ENCODE results near the gene CHM.

CHM gene

DNA sequence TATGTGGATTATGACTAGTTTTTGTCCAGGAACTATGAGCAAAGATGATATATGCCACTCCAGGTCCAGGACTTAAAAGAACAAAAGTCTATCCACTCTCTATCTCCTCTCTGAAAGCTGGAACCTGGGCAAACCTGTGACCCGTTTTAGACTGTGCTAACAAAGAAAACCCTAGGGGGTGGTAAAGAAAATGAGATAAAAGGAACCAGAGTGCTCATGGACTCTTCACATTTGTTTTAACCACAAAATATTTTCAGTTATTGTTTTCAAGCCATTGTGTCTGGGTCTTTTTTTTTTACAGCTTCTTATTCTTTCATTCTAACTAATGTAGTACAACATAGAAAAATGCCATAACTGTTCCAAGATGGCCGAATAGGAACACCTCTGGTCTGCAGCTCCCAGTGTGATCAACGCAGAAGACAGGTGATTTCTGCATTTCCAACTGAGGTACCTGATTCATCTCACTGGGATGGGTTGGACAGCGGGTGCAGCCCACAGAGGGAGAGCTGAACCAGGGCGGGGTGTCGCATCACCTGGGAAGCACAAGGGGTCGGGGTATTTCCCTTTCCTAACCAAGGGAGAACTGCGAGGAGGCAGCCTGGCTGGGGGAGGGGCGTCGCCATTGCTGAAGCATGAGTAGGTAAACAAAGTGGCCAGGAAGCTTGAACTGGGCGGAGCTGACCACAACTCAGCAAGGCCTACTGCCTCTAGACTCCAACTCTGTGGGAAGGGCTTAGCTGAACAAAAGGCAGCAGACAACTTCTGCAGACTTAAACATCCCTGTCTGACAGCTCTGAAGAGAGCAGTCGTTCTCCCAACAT, 45.1 kb downstream of the CHM start:
- H3K36me3 ChIP-seq (ENCODE audit: control insufficient read depth, insufficient read depth, low read length): no peaks in the 10 kb centered on the region
- 25 to 27% methylated on average over 11 of the region's 12 CpGs for WGBS, 2 experiments
- H3K9me3 ChIP-seq (ENCODE audit: control insufficient read depth, low read length): no peaks in the 10 kb centered on the region

DNA sequence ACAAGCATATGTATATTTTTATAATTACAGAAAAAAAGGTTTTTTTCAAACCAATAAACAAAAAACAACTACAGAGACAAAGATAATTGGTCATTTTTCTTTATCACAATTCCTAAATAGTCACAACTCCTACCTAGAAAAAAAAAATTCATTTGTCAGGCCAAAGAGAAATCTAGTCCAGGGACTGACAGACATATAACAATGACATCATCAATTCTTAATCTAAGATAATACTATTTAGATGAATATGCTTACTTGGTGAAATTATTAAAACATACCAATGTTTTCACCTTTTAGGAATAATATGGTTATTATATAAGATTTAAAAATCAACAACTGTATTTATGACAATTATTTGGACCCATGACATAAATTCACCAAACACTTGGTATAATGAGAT, 48.4 kb downstream of the CHM start:
- Histone ChIP-seq H3K4me1 (ENCODE audit: control insufficient read depth, insufficient read depth, low read length) (peaks cover 7% of the 10 kb centered on the region), H3K27ac (ENCODE audit: insufficient read depth, low read depth, low read length, poor library complexity, severe bottlenecking) (no peak overlapping the region), H3K36me3 (ENCODE audit: control insufficient read depth, insufficient read depth, low read length) (no peaks in the 10 kb centered on the region)

More for the DNA sequence above, 45.1 kb downstream of the CHM start:
- no peaks in the 10 kb centered on the region for H3K4me1 ChIP-seq (ENCODE audit: control insufficient read depth, insufficient read depth, low read length)
- H3K4me3 ChIP-seq (ENCODE audit: insufficient read depth, low read depth, low read length): no peak overlapping the region
- no peak overlapping the region for H3K27ac ChIP-seq (ENCODE audit: insufficient read depth, low read depth, low read length, poor library complexity, severe bottlenecking)
- H3K27me3 ChIP-seq (ENCODE audit: control insufficient read depth, insufficient read depth, low read length, poor library complexity, severe bottlenecking): no peaks in the 10 kb centered on the region

DNA sequence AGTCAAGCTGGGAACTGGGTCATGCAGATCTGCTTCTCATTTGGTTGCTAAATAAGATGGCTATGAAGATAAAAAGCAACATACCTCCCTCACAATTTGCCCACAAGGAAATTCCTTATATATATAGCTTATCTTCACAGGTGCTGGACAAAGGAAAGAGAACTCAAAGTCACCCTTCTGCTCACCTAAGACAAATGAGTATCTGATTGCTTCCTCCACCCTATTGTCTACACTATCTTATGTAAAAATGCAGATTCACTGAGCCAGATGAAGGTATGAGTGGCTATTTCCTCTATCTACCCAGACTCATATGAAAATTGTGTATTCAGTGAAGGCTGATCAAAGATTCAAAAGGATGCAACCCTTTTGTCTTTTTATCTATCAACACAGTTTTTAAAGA, 50.8 kb downstream of the CHM start:
- Histone ChIP-seq H3K27me3 (ENCODE audit: control insufficient read depth, insufficient read depth, low read length, poor library complexity, severe bottlenecking) (no peaks in the 10 kb centered on the region), H3K27ac (ENCODE audit: insufficient read depth, low read depth, low read length, poor library complexity, severe bottlenecking) (no peak overlapping the region), H3K9me3 (ENCODE audit: control insufficient read depth, low read length) (no peaks in the 10 kb centered on the region), H3K4me3 (ENCODE audit: insufficient read depth, low read depth, low read length) (no peak overlapping the region), H3K4me1 (ENCODE audit: control insufficient read depth, insufficient read depth, low read length) (peaks cover 8% of the 10 kb centered on the region), H3K36me3 (ENCODE audit: control insufficient read depth, insufficient read depth, low read length) (no peaks in the 10 kb centered on the region)

More for the DNA sequence above, 48.4 kb downstream of the CHM start:
- H3K9me3 ChIP-seq (ENCODE audit: control insufficient read depth, low read length): no peaks in the 10 kb centered on the region
- no peaks in the 10 kb centered on the region for H3K27me3 ChIP-seq (ENCODE audit: control insufficient read depth, insufficient read depth, low read length, poor library complexity, severe bottlenecking)
- H3K4me3 ChIP-seq (ENCODE audit: insufficient read depth, low read depth, low read length): no peak overlapping the region

DNA sequence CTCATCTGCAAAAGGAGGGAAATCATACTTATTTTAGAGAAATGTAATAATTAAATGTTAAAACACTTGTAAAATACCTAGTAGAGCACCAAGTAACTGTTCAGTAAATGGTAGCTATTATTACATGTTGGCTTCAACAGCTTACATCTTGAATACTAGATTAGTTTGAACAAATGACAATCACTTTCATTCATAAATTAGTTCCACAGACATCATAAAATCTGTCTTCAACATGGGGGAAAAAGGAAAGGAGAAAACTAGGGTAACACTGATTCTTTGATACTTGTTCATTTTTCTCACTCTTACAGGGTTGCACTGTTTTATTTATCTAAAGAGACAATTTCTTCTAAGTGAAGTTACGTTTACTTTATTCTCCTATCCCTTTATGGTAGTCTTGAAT, 51.7 kb downstream of the CHM start:
- Histone ChIP-seq H3K36me3 (ENCODE audit: control insufficient read depth, insufficient read depth, low read length) (no peaks in the 10 kb centered on the region), H3K27ac (ENCODE audit: insufficient read depth, low read depth, low read length, poor library complexity, severe bottlenecking) (no peak overlapping the region), H3K27me3 (ENCODE audit: control insufficient read depth, insufficient read depth, low read length, poor library complexity, severe bottlenecking) (no peaks in the 10 kb centered on the region), H3K4me1 (ENCODE audit: control insufficient read depth, insufficient read depth, low read length) (peaks cover 8% of the 10 kb centered on the region), H3K9me3 (ENCODE audit: control insufficient read depth, low read length) (no peaks in the 10 kb centered on the region), H3K4me3 (ENCODE audit: insufficient read depth, low read depth, low read length) (no peak overlapping the region)
- WGBS, 2 experiments: no CpG with 5 or more reads among the region's 1 CpG

DNA sequence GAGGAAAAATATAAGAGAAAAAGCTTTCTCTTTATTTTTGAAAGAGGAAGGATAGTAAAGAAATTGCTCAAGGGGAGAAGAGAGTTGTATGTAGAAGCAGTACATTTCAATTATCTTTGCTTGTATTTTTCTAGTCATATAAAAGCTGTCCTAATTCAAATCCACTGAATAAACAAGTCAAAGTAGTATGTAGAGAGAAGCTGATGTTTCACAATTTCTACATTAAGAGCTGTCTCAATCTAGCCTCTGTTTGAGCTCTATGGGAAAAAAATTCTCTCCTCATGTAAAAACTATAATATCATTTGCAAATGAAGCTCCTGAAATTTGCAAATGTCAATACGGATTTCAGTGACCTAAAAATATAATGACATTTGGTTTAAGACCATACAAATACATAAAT, 52.6 kb downstream of the CHM start:
- Histone ChIP-seq H3K4me1 (ENCODE audit: control insufficient read depth, insufficient read depth, low read length) (peaks cover 8% of the 10 kb centered on the region), H3K9me3 (ENCODE audit: control insufficient read depth, low read length) (no peaks in the 10 kb centered on the region), H3K27me3 (ENCODE audit: control insufficient read depth, insufficient read depth, low read length, poor library complexity, severe bottlenecking) (no peaks in the 10 kb centered on the region), H3K27ac (ENCODE audit: insufficient read depth, low read depth, low read length, poor library complexity, severe bottlenecking) (no peak overlapping the region), H3K36me3 (ENCODE audit: control insufficient read depth, insufficient read depth, low read length) (no peaks in the 10 kb centered on the region), H3K4me3 (ENCODE audit: insufficient read depth, low read depth, low read length) (no peak overlapping the region)
- no CpG with 5 or more reads among the region's 1 CpG for WGBS, 2 experiments

DNA sequence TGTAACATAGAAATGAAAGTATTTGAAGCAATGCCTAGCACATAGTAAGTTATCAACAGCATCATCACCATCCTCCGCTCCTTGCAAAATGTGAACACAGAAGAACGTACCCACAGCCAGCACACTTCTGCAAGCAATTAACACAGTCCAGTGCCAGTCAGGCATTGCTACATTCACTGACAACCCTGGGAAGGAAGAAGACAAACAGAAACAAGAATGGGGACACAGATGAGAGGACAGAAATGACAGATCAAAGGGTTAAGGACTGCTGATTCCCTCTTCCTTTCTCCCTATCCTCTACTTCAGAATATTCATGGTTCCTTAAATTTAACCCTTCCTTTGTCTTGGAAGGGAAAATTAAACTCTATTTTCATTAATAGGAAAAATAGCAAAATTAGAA, 53.1 kb downstream of the CHM start:
- no peaks in the 10 kb centered on the region for H3K9me3 ChIP-seq (ENCODE audit: control insufficient read depth, low read length)
- no peaks in the 10 kb centered on the region for H3K36me3 ChIP-seq (ENCODE audit: control insufficient read depth, insufficient read depth, low read length)
- H3K4me3 ChIP-seq (ENCODE audit: insufficient read depth, low read depth, low read length): no peak overlapping the region
- H3K4me1 ChIP-seq (ENCODE audit: control insufficient read depth, insufficient read depth, low read length): peaks cover 8% of the 10 kb centered on the region
- 90 to 92% methylated on average over 2 of the region's 2 CpGs for WGBS, 2 experiments
- no peaks in the 10 kb centered on the region for H3K27me3 ChIP-seq (ENCODE audit: control insufficient read depth, insufficient read depth, low read length, poor library complexity, severe bottlenecking)
- no peak overlapping the region for H3K27ac ChIP-seq (ENCODE audit: insufficient read depth, low read depth, low read length, poor library complexity, severe bottlenecking)

DNA sequence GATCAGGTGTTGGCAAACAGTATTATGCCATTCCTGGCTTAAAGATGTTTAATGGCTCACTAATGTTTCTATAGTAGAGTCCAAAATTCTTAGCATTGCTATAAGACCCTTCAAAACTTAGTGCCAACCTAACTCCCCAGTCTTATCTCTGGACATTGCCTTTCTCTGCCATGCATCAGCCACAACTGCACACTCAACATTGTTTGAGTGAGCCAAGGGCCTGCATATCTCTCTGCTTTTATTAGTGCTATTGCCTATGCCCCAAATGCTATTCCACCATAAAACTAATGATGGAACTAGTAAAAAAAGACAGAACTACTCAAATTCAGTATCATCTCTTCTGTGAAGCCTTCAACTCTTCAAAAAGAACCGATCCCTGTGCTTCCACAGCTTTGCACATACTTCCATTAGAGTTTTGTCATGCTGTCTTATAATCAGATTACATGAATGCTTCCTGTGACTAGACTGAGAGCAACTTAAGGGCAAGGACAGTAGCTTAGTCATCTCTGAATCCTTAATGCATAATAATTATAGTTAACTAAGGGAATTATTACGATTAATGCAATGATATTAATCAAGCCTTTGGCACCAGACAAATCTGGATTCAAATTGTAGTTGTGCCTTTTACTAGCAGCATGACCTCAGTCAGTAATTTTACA, 53.7 kb downstream of the CHM start:
- Histone ChIP-seq H3K4me3 (ENCODE audit: insufficient read depth, low read depth, low read length) (no peak overlapping the region), H3K9me3 (ENCODE audit: control insufficient read depth, low read length) (no peaks in the 10 kb centered on the region), H3K4me1 (ENCODE audit: control insufficient read depth, insufficient read depth, low read length) (peaks cover 8% of the 10 kb centered on the region), H3K27me3 (ENCODE audit: control insufficient read depth, insufficient read depth, low read length, poor library complexity, severe bottlenecking) (no peaks in the 10 kb centered on the region), H3K27ac (ENCODE audit: insufficient read depth, low read depth, low read length, poor library complexity, severe bottlenecking) (no peak overlapping the region), H3K36me3 (ENCODE audit: control insufficient read depth, insufficient read depth, low read length) (no peaks in the 10 kb centered on the region)
- WGBS, 2 experiments: 82% methylated on average over 1 of the region's 2 CpGs; no CpG with 5 or more reads in 1 of the 2 experiments

DNA sequence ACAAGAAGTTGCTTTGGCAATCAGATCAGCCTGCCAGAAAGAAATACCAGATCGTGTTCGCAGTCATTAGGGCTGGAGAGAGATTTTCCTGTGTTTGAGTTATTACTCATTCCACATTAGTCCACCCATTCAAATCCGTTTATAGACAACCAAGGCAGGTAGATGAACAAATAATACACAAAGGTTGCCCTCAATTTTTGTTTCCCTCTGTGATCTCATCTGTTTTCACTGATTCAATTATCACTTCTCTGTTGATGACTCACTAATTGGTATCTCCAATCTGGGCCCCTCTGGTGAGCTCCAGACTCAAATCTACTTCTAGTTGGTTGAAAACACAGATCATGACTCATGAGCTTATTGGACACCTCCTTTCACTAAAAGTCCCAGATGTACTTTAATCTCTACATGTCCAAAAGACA, 54.5 kb downstream of the CHM start:
- WGBS, 2 experiments: 75 to 91% methylated on average over 1 to 3 of the region's 3 CpGs
- no peaks in the 10 kb centered on the region for H3K9me3 ChIP-seq (ENCODE audit: control insufficient read depth, low read length)
- H3K27me3 ChIP-seq (ENCODE audit: control insufficient read depth, insufficient read depth, low read length, poor library complexity, severe bottlenecking): no peaks in the 10 kb centered on the region
- no peaks in the 10 kb centered on the region for H3K36me3 ChIP-seq (ENCODE audit: control insufficient read depth, insufficient read depth, low read length)
- no peak overlapping the region for H3K4me3 ChIP-seq (ENCODE audit: insufficient read depth, low read depth, low read length)
- H3K27ac ChIP-seq (ENCODE audit: insufficient read depth, low read depth, low read length, poor library complexity, severe bottlenecking): no peak overlapping the region
- peaks cover 8% of the 10 kb centered on the region for H3K4me1 ChIP-seq (ENCODE audit: control insufficient read depth, insufficient read depth, low read length)

DNA sequence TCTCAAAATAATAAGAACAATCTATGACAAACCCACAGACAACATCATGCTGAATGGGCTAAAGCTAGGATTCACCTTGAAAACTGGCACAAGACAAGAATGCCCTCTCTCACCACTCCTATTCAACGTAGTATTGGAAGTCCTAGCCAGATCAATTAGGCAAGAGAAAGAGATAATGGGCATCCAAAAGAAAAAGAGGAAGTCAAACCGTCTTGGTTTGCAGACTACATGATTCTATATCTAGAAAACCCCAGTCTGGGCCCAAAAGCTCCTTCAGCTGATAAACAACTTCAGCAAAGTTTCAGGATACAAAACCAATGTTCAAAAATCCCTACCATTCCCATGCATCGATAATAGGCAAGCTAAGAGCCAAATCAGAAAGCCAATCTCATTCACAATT, 59.0 kb downstream of the CHM start:
- Histone ChIP-seq H3K4me1 (ENCODE audit: control insufficient read depth, insufficient read depth, low read length) (no peaks in the 10 kb centered on the region), H3K36me3 (ENCODE audit: control insufficient read depth, insufficient read depth, low read length) (no peaks in the 10 kb centered on the region), H3K9me3 (ENCODE audit: control insufficient read depth, low read length) (no peaks in the 10 kb centered on the region), H3K27me3 (ENCODE audit: control insufficient read depth, insufficient read depth, low read length, poor library complexity, severe bottlenecking) (no peaks in the 10 kb centered on the region), H3K4me3 (ENCODE audit: insufficient read depth, low read depth, low read length) (no peak overlapping the region), H3K27ac (ENCODE audit: insufficient read depth, low read depth, low read length, poor library complexity, severe bottlenecking) (no peak overlapping the region)
- WGBS, 2 experiments: 87 to 93% methylated on average over 2 to 3 of the region's 3 CpGs

DNA sequence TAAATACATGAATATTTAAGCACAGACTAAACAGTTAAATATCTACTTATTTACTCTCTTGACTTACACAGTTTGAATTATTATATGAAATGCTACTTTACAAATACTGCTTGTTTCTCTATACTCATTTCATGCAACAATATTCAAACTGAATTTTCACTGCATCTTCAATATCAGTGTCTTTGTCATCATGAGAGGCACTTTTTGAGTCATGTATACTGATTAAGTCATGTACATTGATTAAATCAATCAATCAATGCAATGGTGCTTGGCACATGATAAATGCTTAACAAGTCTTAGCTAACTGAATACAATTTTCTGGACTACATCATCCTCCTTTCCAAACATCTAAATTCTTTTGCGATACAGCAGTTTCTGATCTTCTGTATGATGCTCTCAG, 67.1 kb downstream of the CHM start:
- WGBS, 2 experiments: 100% methylated on average over 1 of the region's 1 CpG; no CpG with 5 or more reads in 1 of the 2 experiments
- H3K4me1 ChIP-seq (ENCODE audit: control insufficient read depth, insufficient read depth, low read length): no peaks in the 10 kb centered on the region
- no peaks in the 10 kb centered on the region for H3K36me3 ChIP-seq (ENCODE audit: control insufficient read depth, insufficient read depth, low read length)
- H3K27me3 ChIP-seq (ENCODE audit: control insufficient read depth, insufficient read depth, low read length, poor library complexity, severe bottlenecking): no peaks in the 10 kb centered on the region
- no peak overlapping the region for H3K4me3 ChIP-seq (ENCODE audit: insufficient read depth, low read depth, low read length)
- H3K27ac ChIP-seq (ENCODE audit: insufficient read depth, low read depth, low read length, poor library complexity, severe bottlenecking): no peak overlapping the region
- no peaks in the 10 kb centered on the region for H3K9me3 ChIP-seq (ENCODE audit: control insufficient read depth, low read length)

Data from ectodermal cell (in vitro differentiated cells).